Mucosa of descending colon (tissue), 3 donors: ENCODE results near the gene YTHDF2. TPM values are rescaled to one million over a fixed set of nuclear protein-coding genes. Genes with fewer than 3 reads are reported as not detected.

Experiments used
- ATAC-seq: fragments of 200-7000 bp; cut with Tn5 transposase; one replicate; pipeline ENCODE4 v1.9.1; 2020; ENCODE audit warnings: mild to moderate bottlenecking, moderate library complexity
- DNase-seq, 3 donors: peaks; one replicate each; pipeline ENCODE4 v3.0.0-alpha.2; 2020
- H3K36me3 ChIP-seq: fragments of 200-600 bp; one replicate; pipeline ENCODE4 v1.8.0; 2021; ENCODE audit warnings: low read depth, mild to moderate bottlenecking
- H3K4me1 ChIP-seq: fragments of 200-600 bp; one replicate; pipeline ENCODE4 v1.8.0; 2021; ENCODE audit warnings: low read depth, mild to moderate bottlenecking
- H3K4me3 ChIP-seq: fragments of 200-600 bp; one replicate; pipeline ENCODE4 v1.8.0; 2021; ENCODE audit warnings: mild to moderate bottlenecking
- H3K9me3 ChIP-seq: fragments of 200-600 bp; one replicate; pipeline ENCODE4 v1.8.0; 2021; ENCODE audit warnings: mild to moderate bottlenecking
- intact Hi-C, 2 donors: fragments of 100-400 bp; cut with DNase I in 1 of 2; cut with micrococcal nuclease in 1 of 2; formaldehyde crosslinking; loops; one replicate each; pipeline versions ENCODE4 v1.11.0 to v1.11.1; 2022; cut with DNase I, micrococcal nuclease
- total RNA-seq, 3 donors: library from RNA; stranded (reverse); fragmentation: NEBNext Ultra II Directional in 2 of 3; extraction: Animal tissue kit (Norgen Biotek cat#: 25700) in 2 of 3; gene quantifications; one replicate each; pipeline versions ENCODE4 v1.2.1 to v1.2.4, GENCODE V29; 2021 to 2023
- TF ChIP-seq, protein P1 (sequence below): fragments of 200-600 bp; IDR thresholded peaks from one replicate; pipeline ENCODE4 v1.8.0; 2022; ENCODE audit warnings: antibody characterized with exemption, mild to moderate bottlenecking
- donor health status: DM: no; HTN: no; CAD: no; lungs with moderate emphysema.
- donor health status: DM: no; HTN: no; CAD: no.
- donor health status: DM: no; HTN: yes; CAD: no.

YTHDF2 gene
- total RNA-seq, 3 donors from 2014 or later: 55.7 to 59.0 (median 55.8) TPM

DNA sequence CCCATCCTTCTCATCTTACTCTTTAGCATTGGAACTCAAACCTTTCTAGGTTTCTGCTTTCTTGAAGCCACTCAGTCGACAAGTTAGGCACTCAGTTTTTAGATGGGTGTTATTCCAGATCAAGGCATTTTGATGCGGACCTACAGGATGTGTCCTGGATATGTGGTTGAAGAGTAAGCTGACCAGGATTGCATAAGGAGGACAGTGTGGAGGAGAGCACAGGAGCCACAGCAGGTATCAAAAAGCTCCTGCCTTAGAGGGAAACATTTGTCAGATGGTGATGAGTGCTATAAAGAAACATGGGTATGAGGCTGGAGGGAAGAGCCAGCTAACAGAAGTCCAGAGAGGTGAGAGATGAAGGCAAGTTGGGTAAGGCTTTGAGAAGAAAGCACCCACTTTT lies 41.3 kb downstream of the YTHDF2 start:
- intact Hi-C loops: no loop called here

DNA sequence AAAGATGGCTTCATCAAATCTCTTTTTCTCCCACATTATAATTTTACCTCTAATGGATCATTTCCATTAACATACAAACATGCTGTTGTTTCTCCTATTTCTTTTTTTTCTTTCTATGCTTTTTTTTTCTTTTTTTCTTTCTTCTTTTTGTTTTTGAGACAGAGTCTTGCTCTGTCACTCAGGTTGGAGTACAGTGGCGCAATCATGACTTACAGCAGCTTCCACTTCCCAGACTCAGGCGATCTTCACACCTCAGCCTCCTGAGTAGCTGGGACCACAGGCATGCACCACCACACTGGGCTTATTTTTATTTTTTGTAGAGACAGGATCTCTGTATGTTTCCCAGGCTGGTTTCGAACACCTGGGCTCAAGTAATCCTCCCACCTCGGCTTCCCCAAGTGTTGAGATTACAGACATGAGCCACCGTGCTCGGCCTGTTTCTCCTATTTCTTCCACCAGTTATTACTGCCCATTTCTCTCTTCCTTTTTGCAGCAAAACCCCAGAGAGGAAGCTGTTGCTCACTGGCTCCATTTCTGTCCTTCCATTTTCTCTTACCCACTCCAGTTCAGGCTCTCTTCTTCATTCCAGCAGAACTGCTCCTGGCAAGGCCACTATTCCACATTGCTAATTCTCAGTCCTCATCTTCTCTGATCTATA lies 43.1 kb downstream of the YTHDF2 start:
- DNase-seq: no peak
- Histone ChIP-seq H3K36me3 (no peaks in the 10 kb centered on the region), H3K4me1 (no peaks in the 10 kb centered on the region), H3K9me3 (no peaks in the 10 kb centered on the region), H3K4me3 (no peak overlapping the region)
- no peak for ATAC-seq
- TF ChIP-seq, protein P1, sequence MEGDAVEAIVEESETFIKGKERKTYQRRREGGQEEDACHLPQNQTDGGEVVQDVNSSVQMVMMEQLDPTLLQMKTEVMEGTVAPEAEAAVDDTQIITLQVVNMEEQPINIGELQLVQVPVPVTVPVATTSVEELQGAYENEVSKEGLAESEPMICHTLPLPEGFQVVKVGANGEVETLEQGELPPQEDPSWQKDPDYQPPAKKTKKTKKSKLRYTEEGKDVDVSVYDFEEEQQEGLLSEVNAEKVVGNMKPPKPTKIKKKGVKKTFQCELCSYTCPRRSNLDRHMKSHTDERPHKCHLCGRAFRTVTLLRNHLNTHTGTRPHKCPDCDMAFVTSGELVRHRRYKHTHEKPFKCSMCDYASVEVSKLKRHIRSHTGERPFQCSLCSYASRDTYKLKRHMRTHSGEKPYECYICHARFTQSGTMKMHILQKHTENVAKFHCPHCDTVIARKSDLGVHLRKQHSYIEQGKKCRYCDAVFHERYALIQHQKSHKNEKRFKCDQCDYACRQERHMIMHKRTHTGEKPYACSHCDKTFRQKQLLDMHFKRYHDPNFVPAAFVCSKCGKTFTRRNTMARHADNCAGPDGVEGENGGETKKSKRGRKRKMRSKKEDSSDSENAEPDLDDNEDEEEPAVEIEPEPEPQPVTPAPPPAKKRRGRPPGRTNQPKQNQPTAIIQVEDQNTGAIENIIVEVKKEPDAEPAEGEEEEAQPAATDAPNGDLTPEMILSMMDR: no peak
- intact Hi-C loops: loop anchor here in 1 of 2 donors (10.0 kb wide), 2 partner anchors 95 to 255 kb away; no protein-coding TSS in a partner anchor

More for the DNA sequence above, 41.3 kb downstream of the YTHDF2 start:
- H3K9me3 ChIP-seq: no peaks in the 10 kb centered on the region
- H3K4me1 ChIP-seq: no peaks in the 10 kb centered on the region
- DNase-seq (no peak), ATAC-seq (no peak)
- H3K36me3 ChIP-seq: no peaks in the 10 kb centered on the region
- TF ChIP-seq, protein P1: no peak
- no peak overlapping the region for H3K4me3 ChIP-seq

DNA sequence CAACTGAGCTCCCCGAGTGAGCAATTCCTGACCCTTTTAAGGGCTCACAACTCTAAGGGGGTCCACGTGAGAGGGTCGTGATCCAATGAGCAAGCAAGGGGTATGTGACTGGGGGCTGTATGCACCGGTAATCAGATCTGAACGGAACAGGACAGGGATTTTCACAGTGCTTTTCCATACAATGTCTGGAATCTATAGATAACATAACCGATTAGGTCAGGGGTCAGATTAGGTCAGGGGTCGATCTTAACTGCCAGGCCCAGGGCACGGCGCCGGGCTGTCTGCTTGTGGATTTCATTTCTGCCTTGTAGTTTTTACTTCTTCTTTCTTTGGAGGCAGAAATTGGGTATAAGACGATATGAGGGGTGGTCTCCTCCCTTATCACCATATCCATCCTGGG lies 44.6 kb downstream of the YTHDF2 start:
- Histone ChIP-seq H3K4me1 (no peaks in the 10 kb centered on the region), H3K36me3 (no peaks in the 10 kb centered on the region), H3K9me3 (no peaks in the 10 kb centered on the region), H3K4me3 (no peak overlapping the region)
- TF ChIP-seq, protein P1: no peak
- DNase-seq: no peak
- intact Hi-C loops: loop anchor here in 1 of 2 donors (10.0 kb wide), 2 partner anchors 93 to 253 kb away; no protein-coding TSS in a partner anchor
- ATAC-seq: no peak

DNA sequence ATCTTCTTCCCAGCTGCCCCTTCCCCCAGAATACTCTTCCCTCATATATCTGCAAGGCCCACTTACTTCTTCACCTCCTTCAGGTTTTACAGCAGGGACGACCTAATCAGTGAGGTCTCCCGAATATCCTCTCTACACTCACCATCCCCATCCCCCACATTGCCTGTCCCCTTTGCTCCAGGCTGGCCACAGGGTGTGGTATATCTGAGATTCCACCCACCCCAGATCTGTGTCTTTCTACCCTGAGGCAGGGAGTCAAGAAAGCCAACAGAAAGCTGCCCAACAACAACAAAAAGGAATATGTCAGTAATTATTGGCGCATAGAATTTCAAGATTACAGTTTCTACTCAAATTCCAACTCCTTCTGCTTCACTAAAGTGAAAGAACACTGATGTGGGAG lies 45.3 kb downstream of the YTHDF2 start:
- TF ChIP-seq, protein P1: no peak
- Histone ChIP-seq H3K9me3 (no peaks in the 10 kb centered on the region), H3K4me1 (no peaks in the 10 kb centered on the region), H3K36me3 (no peaks in the 10 kb centered on the region), H3K4me3 (no peak overlapping the region)
- intact Hi-C loops: loop anchor here in 1 of 2 donors (10.0 kb wide), 2 partner anchors 93 to 253 kb away; no protein-coding TSS in a partner anchor
- DNase-seq: no peak
- no peak for ATAC-seq

DNA sequence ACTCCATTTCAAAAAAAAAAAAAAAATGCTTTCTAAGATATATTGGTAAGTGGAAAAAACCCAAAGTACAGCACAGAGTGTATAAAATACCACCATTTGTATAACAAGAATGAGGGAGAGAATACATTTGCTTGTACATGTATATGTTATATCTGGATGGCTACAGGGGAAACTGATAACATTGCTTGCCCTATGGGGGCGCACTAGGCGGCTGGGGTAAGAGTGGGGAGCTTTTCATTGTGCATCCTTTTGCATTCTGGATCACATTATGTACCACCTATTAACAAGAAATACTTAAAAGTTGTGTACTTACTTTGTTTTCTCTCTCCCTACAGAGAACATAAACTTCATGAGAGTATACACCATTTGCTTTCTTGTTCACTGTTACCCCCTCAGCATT lies 46.6 kb downstream of the YTHDF2 start:
- TF ChIP-seq, protein P1: no peak
- intact Hi-C loops: loop anchor here in 1 of 2 donors (10.0 kb wide), 2 partner anchors 91 to 251 kb away; no protein-coding TSS in a partner anchor
- DNase-seq (no peak), ATAC-seq (no peak)
- no peaks in the 10 kb centered on the region for H3K9me3 ChIP-seq
- no peaks in the 10 kb centered on the region for H3K4me1 ChIP-seq
- H3K36me3 ChIP-seq: no peaks in the 10 kb centered on the region
- no peak overlapping the region for H3K4me3 ChIP-seq
